Measurements from ENCODE around the gene SLC2A4RG.

DNA sequence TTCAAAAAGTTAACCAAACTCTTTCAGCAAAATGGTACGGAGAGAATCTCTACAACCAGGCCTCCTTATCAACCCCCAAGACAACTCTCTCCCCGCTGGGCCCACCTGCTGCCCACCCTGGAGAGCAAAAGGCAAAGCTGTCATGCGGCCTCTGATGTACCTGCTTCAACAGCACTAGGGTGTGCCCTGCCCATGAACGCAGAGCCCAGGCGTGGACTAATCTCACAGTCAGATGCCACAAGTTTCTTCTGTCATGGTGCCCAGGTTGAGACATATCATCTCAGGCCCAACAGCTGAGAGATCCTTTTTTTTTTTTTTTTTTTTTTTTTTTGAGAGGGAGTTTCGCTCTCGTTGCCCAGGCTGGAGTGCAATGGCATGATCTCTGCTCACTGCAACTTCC, 26.3 kb downstream of the SLC2A4RG start:
- TF ChIP-seq CTCF (IDR thresholded peaks at IDR 0.05 in 8 of 11, conservative IDR thresholded peaks at IDR 0.05 in 3 of 11) (no peak), POLR2AphosphoS5 (IDR thresholded peaks at IDR 0.05) (no peak), POLR2A (IDR thresholded peaks at IDR 0.05) (no peak)

All from spleen (tissue), 7 donors.